ENCODE measurements around the gene PLA2R1.

Gene PLA2R1

DNA sequence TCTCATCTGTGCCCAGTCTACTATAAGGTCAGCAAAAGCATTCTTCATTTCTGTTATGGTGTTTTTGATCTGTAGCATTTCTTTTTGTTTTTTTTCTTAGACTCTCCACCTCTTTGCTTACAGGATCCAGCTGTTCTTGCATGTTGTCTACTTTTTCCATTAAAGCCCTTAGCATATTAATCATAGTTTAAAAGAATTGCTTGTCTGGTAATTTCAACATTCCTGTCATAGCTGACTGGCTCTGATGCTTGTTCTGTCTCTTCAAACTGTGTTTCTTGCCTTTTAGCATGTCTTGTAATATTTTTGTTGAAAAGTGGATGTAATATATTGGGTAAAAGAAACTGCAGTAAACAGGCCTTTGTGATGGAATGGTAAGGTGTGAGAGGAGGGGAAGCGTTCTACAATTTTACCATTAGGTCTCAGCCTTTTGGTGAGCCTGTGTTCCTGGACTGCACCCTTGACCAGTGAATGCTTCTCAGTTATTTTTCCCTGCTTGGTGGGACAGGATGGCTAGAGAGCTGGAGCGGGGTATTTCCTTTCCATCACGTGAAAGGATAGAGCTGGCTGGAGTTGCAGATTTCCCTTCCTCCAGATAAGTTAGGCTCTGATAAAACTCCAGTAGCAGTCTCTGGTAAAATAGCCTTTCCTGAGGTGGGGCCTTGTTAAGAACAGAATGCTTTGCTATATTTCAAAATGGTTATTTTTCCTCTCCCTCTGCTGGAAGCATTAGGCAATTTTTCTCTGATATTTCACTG is 65.4 kb downstream of the PLA2R1 start:
- Histone ChIP-seq H3K4me1 (ENCODE audit: low read length) (no peaks in the 10 kb centered on the region; the same call in 1 of the 2 replicates), H4K20me1 (ENCODE audit: insufficient read depth, low read length) (no peaks in the 10 kb centered on the region), H3K27me3 (ENCODE audit: low read depth, low read length) (no peaks in the 10 kb centered on the region), H3K79me2 (ENCODE audit: low read length) (no peaks in the 10 kb centered on the region), H3K9me3 (ENCODE audit: insufficient read depth, low read length) (0 out of 2 replicates have a peak, but pooled peaks cover 12% of the 10 kb centered on the region), H3K4me2 (ENCODE audit: low read length) (no peak overlapping the region), H3K4me3 (ENCODE audit: low read length) (no peak overlapping the region), H2AFZ (ENCODE audit: low read depth, low read length) (no peak overlapping the region), H3K27ac (ENCODE audit: low read length) (no peak overlapping the region), H3K9ac (ENCODE audit: low read length) (no peak overlapping the region), H3K36me3 (replicated peaks; ENCODE audit: low read depth, low read length) (peaks cover 3% of the 10 kb centered on the region)
- TF ChIP-seq, protein P1, sequence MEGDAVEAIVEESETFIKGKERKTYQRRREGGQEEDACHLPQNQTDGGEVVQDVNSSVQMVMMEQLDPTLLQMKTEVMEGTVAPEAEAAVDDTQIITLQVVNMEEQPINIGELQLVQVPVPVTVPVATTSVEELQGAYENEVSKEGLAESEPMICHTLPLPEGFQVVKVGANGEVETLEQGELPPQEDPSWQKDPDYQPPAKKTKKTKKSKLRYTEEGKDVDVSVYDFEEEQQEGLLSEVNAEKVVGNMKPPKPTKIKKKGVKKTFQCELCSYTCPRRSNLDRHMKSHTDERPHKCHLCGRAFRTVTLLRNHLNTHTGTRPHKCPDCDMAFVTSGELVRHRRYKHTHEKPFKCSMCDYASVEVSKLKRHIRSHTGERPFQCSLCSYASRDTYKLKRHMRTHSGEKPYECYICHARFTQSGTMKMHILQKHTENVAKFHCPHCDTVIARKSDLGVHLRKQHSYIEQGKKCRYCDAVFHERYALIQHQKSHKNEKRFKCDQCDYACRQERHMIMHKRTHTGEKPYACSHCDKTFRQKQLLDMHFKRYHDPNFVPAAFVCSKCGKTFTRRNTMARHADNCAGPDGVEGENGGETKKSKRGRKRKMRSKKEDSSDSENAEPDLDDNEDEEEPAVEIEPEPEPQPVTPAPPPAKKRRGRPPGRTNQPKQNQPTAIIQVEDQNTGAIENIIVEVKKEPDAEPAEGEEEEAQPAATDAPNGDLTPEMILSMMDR (IDR thresholded peaks at IDR 0.05; ENCODE audit: low read depth, low read length), result no peak
- no peak for TF ChIP-seq EZH2phosphoT487 (IDR thresholded peaks at IDR 0.05; ENCODE audit: low read depth)

DNA sequence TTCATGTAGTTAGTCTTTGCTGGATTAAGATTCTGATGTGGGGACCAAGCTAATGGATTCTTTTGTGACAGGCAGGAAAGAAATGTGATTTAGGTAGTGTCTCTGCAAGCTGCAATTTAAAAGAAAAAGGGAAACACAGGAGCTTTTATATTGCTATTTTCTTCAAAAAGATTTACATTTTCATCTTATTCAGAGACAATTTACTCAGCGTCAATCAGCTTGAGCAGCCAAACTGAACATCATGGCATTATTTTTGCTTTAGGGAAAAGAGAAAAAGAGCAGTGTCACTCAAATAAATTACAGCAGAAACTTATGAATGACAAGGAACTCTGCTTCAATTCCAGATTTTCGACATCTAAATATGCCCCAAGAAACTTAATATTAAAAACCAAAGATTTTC is 67.4 kb downstream of the PLA2R1 start:
- Histone ChIP-seq H3K9me3 (ENCODE audit: insufficient read depth, low read length) (0 out of 2 replicates have a peak, but pooled peaks cover 4% of the 10 kb centered on the region), H3K4me3 (ENCODE audit: low read length) (no peak overlapping the region), H2AFZ (ENCODE audit: low read depth, low read length) (no peak overlapping the region), H3K27me3 (ENCODE audit: low read depth, low read length) (no peaks in the 10 kb centered on the region), H3K27ac (ENCODE audit: low read length) (no peak overlapping the region), H3K4me1 (ENCODE audit: low read length) (no peaks in the 10 kb centered on the region), H3K36me3 (replicated peaks; ENCODE audit: low read depth, low read length) (no peaks in the 10 kb centered on the region), H3K9ac (ENCODE audit: low read length) (no peak overlapping the region), H3K4me2 (ENCODE audit: low read length) (no peak overlapping the region), H3K79me2 (ENCODE audit: low read length) (no peaks in the 10 kb centered on the region), H4K20me1 (ENCODE audit: insufficient read depth, low read length) (no peaks in the 10 kb centered on the region)
- TF ChIP-seq, protein P1 (IDR thresholded peaks at IDR 0.05; ENCODE audit: low read depth, low read length), result no peak
- no peak for TF ChIP-seq EZH2phosphoT487 (IDR thresholded peaks at IDR 0.05; ENCODE audit: low read depth)

DNA sequence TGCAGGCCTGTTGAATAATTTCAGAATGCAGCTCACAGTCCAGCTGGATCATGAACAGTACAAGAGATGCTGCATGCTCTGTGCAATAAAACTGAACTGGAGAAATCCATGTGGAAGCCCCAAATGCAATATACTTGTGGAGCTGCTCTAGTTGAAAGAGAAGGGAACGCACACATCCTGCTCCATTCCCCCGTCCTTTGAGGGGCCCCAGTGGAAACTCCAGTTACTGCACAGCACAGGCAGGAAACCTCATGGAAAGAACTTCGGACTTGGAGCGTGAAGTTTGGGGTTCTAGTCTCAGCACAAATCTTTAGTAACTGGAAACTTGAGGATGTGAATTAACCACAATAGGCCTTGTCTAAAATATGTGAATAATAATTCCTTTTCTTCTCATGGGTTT is 73.2 kb downstream of the PLA2R1 start:
- H3K4me2 ChIP-seq (ENCODE audit: low read length), result no peak overlapping the region
- H3K4me3 ChIP-seq (ENCODE audit: low read length), result no peak overlapping the region
- no peak overlapping the region for H3K9ac ChIP-seq (ENCODE audit: low read length)
- peaks cover 12% of the 10 kb centered on the region; the same call in 1 of the 2 replicates for H3K27me3 ChIP-seq (ENCODE audit: low read depth, low read length)
- H3K79me2 ChIP-seq (ENCODE audit: low read length), result no peaks in the 10 kb centered on the region
- H3K4me1 ChIP-seq (ENCODE audit: low read length), result 0 out of 2 replicates have a peak, but pooled peaks cover under 1% of the 10 kb centered on the region
- H3K36me3 ChIP-seq (replicated peaks; ENCODE audit: low read depth, low read length), result no peaks in the 10 kb centered on the region
- H3K9me3 ChIP-seq (ENCODE audit: insufficient read depth, low read length), result no peaks in the 10 kb centered on the region
- H2AFZ ChIP-seq (ENCODE audit: low read depth, low read length), result no peak overlapping the region
- H3K27ac ChIP-seq (ENCODE audit: low read length), result no peak overlapping the region
- TF ChIP-seq EZH2phosphoT487 (IDR thresholded peaks at IDR 0.05; ENCODE audit: low read depth), result no peak
- TF ChIP-seq, protein P1 (IDR thresholded peaks at IDR 0.05; ENCODE audit: low read depth, low read length), result no peak
- no peaks in the 10 kb centered on the region for H4K20me1 ChIP-seq (ENCODE audit: insufficient read depth, low read length)

DNA sequence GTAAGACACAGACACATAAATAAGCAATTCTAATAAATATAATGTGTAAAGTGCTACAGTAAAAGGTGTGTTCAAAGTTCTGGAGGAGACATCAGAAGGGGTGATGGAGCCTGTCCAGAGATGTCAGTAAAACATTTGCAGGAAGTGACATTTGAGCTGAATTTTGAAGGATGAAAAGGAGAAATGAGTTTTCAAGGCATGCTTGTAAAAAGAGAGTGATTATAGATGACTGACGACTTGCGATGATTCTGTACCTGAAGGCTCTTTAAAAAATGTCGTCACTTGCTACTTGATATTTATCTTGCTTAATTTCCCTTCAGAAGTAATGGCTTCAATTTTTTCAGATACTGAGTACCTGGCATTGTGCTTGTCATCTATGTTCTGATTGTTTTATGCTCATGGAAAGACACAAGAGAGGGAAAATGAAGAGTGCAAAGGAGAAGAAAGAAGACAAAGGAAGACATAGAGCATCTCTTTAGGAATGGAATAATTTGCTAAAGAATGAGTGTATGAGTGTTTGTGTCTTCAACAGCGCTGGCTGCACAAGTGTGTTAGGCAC is 73.9 kb downstream of the PLA2R1 start:
- Histone ChIP-seq H3K36me3 (replicated peaks; ENCODE audit: low read depth, low read length) (no peaks in the 10 kb centered on the region), H3K4me3 (ENCODE audit: low read length) (no peak overlapping the region), H3K79me2 (ENCODE audit: low read length) (no peaks in the 10 kb centered on the region), H3K4me2 (ENCODE audit: low read length) (no peak overlapping the region), H3K4me1 (ENCODE audit: low read length) (0 out of 2 replicates have a peak, but pooled peaks cover 3% of the 10 kb centered on the region), H3K9ac (ENCODE audit: low read length) (no peak overlapping the region), H3K27ac (ENCODE audit: low read length) (no peak overlapping the region), H4K20me1 (ENCODE audit: insufficient read depth, low read length) (no peaks in the 10 kb centered on the region), H3K27me3 (ENCODE audit: low read depth, low read length) (peaks cover 12% of the 10 kb centered on the region; the same call in 1 of the 2 replicates), H2AFZ (ENCODE audit: low read depth, low read length) (no peak overlapping the region), H3K9me3 (ENCODE audit: insufficient read depth, low read length) (no peaks in the 10 kb centered on the region)
- TF ChIP-seq, protein P1 (IDR thresholded peaks at IDR 0.05; ENCODE audit: low read depth, low read length), result no peak
- TF ChIP-seq EZH2phosphoT487 (IDR thresholded peaks at IDR 0.05; ENCODE audit: low read depth), result no peak

Measured in OCI-LY3 (cell line).